ENCODE data around the gene XRCC3.

DNA sequence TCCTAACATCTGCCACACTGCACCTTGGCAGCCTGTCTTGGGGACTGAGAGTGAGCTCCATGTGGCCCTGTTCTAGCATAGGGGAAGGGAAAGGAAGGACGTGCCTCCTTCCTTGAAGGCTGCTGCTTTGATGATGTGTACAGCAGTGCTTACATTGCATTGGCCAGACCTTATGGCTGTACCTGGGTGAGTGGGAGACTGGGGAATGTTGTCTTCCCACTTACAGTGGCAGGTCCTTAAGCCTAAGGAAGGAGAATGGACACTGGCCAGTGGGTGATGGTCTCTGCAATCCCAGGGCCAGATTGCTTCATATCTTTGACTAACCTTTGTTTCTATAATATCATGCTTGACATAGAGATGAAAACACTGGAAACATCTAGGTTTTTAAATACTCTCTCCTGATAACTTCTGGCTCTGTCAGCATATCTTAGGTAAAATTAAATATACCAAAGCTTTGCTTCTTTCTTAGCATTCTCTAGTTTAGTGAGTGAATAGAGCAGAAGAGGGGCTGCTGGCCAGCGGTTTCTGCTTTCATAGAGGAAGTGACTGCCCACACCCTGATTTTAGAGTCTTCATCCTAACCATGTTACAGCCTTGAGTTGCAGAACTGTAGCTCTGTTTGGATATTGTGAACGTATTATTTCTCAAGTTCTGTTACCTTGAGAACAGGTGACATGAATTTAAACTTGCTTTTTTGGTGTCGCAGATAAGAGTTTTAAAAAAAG is 59.1 kb downstream of the XRCC3 start:
- TF ChIP-seq, protein P1, sequence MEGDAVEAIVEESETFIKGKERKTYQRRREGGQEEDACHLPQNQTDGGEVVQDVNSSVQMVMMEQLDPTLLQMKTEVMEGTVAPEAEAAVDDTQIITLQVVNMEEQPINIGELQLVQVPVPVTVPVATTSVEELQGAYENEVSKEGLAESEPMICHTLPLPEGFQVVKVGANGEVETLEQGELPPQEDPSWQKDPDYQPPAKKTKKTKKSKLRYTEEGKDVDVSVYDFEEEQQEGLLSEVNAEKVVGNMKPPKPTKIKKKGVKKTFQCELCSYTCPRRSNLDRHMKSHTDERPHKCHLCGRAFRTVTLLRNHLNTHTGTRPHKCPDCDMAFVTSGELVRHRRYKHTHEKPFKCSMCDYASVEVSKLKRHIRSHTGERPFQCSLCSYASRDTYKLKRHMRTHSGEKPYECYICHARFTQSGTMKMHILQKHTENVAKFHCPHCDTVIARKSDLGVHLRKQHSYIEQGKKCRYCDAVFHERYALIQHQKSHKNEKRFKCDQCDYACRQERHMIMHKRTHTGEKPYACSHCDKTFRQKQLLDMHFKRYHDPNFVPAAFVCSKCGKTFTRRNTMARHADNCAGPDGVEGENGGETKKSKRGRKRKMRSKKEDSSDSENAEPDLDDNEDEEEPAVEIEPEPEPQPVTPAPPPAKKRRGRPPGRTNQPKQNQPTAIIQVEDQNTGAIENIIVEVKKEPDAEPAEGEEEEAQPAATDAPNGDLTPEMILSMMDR (IDR thresholded peaks at IDR 0.05; ENCODE audit: low read length), result no peak
- no peak for TF ChIP-seq EZH2 (IDR thresholded peaks at IDR 0.05; ENCODE audit: borderline replicate concordance, low read length)
